Measurements from ENCODE around the gene SPHK2.

SPHK2 gene

GRCh38 chr19:48603449-48603848, 15.9 kb upstream of the SPHK2 start:
- no peak for DNase-seq (ENCODE audit: low read depth, low spot score)

DNA sequence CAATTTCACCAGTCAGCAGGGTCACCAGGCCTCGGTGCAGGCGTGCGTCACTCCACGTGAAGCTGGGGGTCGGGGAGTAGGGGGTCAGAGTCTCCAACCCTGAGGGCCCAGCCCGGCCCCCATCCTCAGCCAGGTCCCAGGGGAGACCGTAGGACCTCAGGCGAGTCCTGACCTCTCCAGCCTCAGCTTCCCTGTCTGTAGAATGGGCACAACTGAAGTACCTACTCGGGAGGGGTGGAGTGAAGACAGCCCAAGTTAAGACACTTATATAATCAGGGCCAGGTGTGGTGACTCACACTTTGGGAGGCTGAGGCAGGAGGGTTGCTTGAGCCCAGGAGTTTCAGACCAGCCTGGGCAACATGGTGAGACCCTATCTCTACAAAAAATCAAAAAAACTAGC, 15.5 kb upstream of the SPHK2 start:
- DNase-seq (ENCODE audit: low read depth, low spot score): no peak

DNA sequence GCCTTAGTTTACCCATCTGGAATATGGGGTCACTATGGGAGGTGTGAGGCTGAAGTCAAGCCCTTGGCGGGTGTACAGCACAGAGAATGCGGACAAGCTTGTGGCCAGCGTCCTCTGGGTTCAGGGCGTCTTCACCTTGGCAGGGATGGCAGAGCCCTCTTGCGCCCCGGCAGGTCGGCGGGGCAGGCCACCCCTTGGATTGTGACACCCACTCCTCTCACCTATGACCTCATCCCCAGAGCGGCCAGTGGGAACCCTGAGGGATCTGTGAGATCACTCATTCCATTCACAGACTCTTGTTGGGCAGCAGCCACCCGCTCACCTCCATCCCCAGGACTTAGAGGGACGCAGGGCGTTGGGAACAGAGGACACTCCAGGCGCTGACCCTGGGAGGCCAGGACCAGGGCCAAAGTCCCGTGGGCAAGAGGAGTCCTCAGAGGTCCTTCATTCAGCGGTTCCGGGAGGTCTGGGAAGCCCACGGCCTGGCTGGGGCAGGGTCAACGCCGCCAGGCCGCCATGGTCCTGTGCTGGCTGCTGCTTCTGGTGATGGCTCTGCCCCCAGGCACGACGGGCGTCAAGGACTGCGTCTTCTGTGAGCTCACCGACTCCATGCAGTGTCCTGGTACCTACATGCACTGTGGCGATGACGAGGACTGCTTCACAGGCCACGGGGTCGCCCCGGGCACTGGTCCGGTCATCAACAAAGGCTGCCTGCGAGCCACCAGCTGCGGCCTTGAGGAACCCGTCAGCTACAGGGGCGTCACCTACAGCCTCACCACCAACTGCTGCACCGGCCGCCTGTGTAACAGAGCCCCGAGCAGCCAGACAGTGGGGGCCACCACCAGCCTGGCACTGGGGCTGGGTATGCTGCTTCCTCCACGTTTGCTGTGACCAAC, 12.6 kb upstream of the SPHK2 start, which contains the start of gene SPACA4:
TSS of gene SPACA4 (plus strand) at position 280 of the 896 bp plus-strand sequence. CDS start at position 517, 237 bp downstream.
- DNase-seq (ENCODE audit: low read depth, low spot score): no peak

DNA sequence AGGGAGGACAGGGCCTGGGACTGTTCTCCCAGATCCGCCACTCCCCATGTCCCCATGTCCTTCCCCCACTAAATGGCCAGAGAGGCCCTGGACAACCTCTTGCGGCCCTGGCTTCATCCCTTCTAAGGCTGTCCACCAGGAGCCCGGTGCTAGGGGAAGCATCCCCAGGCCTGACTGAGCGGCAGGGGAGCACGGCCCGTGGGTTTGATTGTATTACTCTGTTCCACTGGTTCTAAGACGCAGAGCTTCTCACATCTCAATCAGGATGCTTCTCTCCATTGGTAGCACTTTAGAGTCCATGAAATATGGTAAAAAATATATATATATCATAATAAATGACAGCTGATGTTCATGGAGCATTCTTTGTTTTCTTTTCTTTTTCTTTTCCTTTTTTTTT, 11.9 kb upstream of the SPHK2 start:
- DNase-seq (ENCODE audit: low read depth, low spot score): no peak

GRCh38 chr19:48608798-48609263, 10.5 kb upstream of the SPHK2 start:
- no peak for DNase-seq (ENCODE audit: low read depth, low spot score)

GRCh38 chr19:48609571-48610108, 9.7 kb upstream of the SPHK2 start:
- DNase-seq (ENCODE audit: low read depth, low spot score): no peak

DNA sequence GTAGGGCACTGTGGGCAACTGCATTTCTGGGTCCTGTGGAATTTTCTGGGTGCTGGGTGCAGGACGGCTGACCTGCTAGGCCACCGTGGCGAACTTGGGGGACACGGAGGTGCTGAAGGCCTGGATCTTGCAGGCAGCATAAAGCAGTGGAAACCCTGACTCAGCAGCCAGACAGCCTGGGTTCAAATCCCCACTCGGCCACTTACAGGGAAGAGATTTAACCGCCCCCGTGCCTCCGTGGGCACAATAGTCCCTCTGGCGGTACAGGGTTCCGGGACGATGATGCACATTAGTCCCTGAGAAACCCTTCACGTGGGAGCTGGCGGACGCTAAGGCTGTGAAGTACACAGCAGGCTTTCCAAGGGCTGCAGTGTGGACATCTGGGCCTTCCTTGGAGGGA, 7.4 kb upstream of the SPHK2 start:
- no peak for DNase-seq (ENCODE audit: low read depth, low spot score)

GRCh38 chr19:48613024-48613851, 6.1 kb upstream of the SPHK2 start:
- DNase-seq (ENCODE audit: low read depth, low spot score): no peak

DNA sequence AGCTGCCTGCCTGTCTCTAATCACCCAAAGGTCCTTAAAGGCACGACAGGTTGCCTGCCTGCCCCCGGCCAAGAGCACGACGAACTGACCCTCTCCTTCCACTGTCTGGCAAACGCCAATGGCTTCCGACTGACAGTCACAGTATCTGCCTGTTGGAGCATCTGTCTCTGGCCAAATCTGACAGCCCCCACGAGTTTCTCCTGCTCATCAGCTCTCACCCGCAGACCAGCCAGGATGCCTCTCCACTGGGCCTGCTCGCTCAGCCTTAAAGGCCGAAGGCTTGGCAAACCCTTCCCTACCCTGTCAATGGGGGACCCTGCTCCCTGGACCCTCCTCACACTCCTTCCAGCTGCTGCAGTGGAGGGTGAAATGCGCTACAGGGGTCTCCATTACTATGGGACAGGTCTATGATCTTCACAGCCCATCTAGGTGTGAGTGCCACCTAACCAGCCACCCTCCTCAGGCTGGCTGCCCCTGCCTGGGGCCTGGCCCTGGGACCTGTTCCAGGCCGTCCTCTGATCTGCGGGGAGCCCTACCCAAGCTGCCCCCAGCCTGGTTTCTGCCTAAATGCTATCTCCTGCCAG, 5.4 kb upstream of the SPHK2 start:
- DNase-seq (ENCODE audit: low read depth, low spot score): no peak

DNA sequence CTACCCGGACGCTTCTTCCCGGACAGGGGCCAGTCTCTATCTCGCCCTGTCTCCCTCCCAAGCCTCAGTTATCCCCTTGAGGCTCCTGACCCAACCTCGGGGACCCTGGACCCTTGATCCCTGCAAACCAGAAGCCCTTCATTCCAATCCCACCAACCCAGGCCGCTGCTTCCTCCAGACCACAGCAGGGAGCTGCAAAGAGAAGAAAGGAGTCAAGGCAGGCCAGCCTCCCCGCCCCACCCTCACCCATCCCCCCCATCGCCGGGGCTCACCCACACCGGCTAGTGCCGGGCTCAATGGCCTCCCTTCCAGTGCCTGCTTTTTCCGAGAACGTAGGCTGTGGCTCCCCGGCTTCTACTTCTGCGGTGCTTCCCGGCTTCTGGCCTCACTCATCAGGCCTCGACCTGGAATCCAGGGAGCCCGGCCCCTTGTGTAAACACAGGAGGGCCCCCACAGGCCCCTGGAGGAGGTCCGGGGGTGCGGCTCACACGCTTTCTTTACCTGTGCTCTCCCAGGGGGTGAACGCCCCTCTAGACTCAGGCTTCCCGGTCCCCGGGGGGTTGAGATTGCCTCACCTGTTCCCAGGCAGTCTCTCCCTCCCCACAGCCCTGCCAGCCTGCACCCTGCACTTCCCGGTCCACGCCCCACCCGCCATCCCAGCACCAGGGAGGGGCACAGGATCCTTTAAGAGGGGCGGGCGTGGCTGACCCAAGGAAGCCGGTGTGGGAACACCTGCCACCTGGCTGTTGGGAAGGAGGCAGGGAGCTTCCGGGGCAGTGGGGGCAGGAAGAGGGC, 4.7 kb upstream of the SPHK2 start, which contains the start of gene FAM83E:
TSS of gene FAM83E (minus strand) at position 641 of the 795 bp plus-strand sequence. CDS start 1,704 bp downstream, outside the sequence.
- no peak for DNase-seq (ENCODE audit: low read depth, low spot score)

DNA sequence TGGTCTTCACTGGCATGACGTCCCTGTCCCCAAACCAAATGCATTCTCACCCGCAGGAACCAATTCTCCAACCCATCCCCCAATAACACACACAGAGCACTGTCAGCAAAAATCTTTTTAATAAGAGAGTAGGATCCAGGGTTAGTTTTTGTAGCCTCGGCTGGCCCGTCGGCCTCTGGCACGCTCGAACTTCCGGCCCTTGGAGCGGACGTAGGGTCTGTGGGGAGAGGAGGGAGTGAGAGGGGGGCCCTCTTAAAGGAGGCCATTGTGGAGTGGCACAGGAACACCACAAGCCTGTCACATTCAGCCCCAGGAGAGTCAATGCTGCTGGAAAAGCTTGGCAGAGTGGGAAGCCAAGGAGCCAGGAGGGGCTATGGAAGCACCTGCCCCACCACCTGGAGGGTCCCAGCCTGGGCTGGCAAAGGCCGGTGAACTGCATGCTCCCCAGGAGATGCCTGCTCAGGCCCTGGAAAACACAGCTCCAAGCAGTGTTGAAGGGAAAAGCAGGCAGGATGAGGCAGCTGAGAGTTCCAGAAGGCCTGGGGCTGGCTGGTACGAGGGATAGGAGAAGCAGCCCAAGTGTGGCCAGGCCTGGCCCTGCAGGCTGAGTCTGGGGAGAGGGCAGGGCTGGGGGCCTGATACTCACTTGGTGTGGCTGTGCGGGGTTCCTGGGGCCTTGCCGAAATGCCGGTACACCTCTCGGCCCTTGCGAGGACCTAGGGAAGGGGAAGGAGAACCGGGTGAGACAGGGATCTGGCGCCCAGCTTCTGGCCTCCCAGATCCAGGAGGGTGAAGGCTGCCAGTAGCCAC, 3.9 kb upstream of the SPHK2 start:
- DNase-seq (ENCODE audit: low read depth, low spot score): no peak

DNA sequence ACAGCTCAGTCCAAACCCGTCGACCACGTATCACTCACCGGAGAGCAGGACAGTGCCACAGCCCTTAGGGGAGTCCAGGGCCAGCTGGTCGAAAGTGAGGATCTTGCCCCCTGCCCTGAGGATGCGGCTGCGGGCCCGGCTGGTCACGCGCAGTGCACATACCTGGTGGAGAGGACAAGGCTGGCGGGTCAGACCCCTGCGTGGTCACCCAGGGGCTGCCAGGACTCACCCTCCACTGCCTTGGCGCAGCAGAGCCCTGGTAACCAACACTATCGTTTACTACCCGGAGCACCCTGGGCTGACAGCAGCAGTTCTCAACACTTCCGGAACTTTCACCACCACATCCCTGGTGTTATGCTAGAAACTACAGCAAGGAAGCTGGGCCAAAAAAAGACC, 3.3 kb upstream of the SPHK2 start:
- no peak for DNase-seq (ENCODE audit: low read depth, low spot score)

- no peak for DNase-seq (ENCODE audit: low read depth, low spot score)
Measured at GRCh38 chr19:48616491-48617056, 2.7 kb upstream of the SPHK2 start.

DNA sequence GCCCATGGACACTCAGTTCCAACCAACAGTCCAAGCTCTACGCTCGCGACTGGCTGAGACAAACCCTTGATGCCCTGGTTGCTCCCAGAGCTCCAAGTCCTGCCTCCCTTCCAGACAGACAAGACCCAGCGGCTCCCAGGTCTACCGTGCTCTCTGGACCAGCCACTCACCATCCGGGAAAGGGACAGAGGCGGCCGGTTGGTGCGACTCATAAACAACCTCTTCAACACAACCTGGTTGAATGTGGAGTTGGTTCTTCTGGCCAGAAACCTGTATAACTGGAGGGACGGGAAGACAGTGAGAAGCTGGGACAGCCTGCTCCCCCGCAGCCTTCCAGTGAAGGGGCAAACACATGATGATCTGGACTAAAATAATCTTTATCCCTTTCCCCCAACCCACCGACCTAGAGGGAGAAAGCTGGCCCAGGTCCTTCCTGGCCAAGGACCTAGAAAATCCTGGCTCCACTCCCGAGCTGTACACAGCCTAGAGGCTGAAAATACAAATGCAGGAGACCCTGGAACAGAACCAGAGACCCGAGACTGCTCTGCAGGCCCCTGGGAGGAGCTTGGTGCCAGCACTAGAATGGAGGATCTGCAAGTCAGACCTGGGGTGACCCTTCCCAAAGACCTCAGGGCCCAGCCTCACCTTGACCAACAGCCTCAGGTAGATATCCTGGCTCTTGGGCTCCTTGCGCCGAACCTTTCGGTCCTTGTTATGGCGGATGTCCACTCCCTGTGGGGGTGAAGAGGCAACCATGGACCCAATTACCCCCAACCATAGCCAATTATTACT, 2.0 kb upstream of the SPHK2 start:
- no peak for DNase-seq (ENCODE audit: low read depth, low spot score)

DNA sequence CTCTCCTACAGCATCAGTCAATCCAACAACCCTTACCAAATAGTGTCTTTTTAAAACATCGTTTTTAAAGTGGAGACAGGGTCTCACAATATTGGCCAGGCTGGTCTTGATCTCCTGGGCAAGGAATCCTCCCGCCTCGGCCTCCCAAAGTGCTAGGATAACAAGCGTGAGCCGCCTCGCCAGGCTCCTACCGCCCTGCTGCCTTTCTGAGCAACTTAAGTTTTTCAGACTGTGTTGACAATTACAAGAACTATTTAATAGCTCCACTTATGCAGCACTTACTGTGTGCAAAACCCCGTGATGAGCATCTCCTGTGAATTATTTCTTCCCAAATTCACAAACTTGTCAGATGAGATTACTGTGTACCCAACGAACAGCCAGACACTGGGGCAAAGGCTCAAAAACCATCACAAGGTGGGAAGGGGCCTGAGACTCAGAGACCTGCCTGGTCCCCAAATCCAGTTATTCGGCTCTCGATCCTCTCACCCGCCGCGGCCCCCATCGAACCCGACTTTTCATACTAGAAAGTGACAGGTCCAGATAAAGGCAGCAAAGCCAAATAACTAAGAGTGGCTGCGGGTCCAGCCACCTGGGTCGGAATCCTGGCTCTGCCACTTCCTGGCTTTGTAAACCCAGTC, 909 bp upstream of the SPHK2 start:
- DNase-seq (ENCODE audit: low read depth, low spot score): no peak

DNA sequence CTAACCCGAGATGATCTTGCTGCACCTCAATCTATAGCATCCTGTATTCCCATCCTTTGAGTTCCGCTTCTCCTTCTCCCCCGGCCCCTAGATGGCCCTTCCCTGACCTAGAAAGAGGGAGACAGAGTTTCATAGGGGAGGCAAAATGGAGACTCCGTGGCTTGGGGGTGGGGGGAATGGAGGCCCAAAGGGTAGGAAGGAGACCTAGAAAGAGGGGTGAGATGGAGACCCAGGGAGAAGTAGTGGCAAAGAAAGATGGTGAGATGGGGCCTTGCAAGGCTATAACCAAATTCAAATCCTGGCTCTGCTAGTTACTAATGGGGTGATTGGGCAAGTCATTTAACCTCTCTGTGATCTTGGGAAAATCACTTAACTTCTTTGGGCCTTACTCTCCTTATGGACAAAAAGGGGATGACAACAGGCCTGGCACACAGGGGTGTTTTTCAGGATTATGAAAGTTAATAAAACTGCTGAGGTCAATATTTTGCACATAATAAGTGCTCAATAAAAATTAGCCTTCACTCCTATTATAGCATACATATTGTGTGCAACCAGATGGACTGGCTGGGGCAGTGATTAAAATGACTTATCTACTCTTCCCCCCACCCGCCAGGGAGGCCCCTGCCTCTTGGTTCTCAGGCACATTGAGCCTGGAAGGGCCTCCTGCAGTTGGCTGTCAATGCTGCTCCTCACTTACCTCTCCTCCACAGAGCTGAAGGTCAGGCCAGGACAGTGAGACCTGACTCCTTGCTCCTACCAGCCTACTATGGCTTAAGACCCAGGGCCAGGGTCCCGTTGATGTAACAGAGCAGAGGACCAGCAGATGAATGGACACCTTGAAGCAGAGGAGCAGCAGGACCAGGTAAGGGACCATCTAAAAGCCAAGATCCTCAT, 633 bp downstream of the SPHK2 start:
- no peak for DNase-seq (ENCODE audit: low read depth, low spot score)

DNA sequence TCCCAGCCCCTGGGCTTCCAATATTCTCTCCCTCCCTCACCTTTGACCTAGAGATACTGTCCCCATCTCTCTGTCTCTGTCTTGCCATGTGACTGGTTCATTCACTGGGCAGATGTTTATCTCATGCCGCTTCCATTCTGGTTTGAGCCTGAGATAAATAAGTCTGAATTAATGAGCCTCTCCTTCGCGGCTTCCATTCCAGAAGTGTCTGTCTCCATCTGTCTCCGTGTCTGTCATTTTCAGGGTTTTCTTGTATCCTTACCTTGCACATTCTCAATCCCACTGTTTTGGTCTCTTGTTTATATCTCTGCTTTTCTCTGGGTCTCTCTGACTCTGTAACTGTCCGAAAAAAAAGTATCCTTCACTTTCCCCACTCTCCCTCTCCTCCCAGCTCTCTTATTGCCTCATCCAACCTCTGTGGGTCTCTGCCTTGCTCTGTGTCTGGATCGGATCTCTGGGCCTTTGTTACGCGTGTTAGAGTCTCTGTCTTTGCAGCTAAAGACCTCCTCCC, 4.3 kb downstream of the SPHK2 start:
- DNase-seq (ENCODE audit: low read depth, low spot score): no peak
